ENCODE data around the gene RPS6KA2. TPM values are rescaled to one million over a fixed set of nuclear protein-coding genes. Genes with fewer than 3 reads are reported as not detected.

The RPS6KA2 gene
- polyA plus RNA-seq, 1 experiment: 70.9 TPM

GRCh38 chr6:166667796-166668610, 41.0 kb upstream of the RPS6KA2 start:
- ChIA-PET CTCF (interaction anchor here (0.6 to 1.0 kb wide), 2 partner anchors 107 to 204 kb away, joined by 3 to 4 read pairs; no protein-coding TSS in a partner anchor), POLR2A (no interaction called here)
- DNase-seq (ENCODE audit: low read depth, low spot score): no peak
- TF ChIP-seq CTCF (IDR thresholded peaks at IDR 0.05; ENCODE audit: low read depth, low read length): no peak
- Histone ChIP-seq H3K4me3 (ENCODE audit: low read depth, low read length) (no peak overlapping the region), H3K27me3 (ENCODE audit: control insufficient read depth, insufficient read depth, low read length) (peaks cover 24% of the 10 kb centered on the region), H3K27ac (ENCODE audit: low read depth, low read length) (no peak overlapping the region), H3K9me3 (ENCODE audit: control insufficient read depth, insufficient read depth, low read length) (peaks cover 3% of the 10 kb centered on the region; the same call in 1 of the 2 replicates)

DNA sequence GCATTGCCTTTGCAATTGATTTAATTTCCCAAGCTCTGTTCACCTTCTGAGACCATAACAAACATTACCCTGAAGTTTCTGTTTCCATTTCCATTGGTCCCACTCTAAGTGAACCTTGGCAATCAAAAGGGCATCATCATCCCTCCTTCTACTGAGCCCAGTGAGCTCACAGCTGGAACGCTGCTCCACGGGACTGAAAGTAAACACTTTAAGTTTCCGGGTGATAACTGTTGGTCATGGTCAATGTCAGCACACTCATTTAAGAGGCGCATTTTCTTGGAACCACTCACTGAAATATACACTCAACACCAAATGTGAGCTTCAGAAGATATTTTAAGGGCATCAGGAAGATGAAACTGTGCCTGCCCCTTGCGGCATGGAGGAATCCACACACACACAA, 37.1 kb upstream of the RPS6KA2 start:
- Histone ChIP-seq H3K9me3 (ENCODE audit: control insufficient read depth, insufficient read depth, low read length) (no peaks in the 10 kb centered on the region), H3K4me3 (ENCODE audit: low read depth, low read length) (no peak overlapping the region), H3K27ac (ENCODE audit: low read depth, low read length) (no peak overlapping the region), H3K27me3 (ENCODE audit: control insufficient read depth, insufficient read depth, low read length) (peaks cover 17% of the 10 kb centered on the region)
- ChIA-PET CTCF (no interaction called here), POLR2A (no interaction called here)
- no peak for DNase-seq (ENCODE audit: low read depth, low spot score)
- TF ChIP-seq CTCF (IDR thresholded peaks at IDR 0.05; ENCODE audit: low read depth, low read length): no peak

DNA sequence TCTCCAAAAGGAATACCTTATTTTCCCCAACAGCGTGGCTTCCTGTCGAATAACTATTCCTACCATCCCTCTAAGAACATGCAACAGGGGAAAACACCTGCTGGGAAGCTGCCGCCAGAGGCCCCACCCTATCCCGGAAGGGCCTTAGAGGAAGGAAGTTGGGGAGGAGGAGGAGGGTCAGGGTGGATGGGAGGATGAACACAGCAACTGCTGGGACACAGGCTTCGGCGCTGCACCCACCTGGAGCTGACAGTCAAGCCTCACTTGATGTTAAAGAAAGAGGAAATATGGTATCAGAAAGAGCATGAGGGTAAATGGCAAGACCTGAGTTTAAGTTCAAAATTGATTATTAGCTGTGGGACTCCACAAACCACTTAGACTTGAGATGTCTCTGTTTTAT, 36.5 kb upstream of the RPS6KA2 start:
- Histone ChIP-seq H3K4me3 (ENCODE audit: low read depth, low read length) (no peak overlapping the region), H3K27ac (ENCODE audit: low read depth, low read length) (no peak overlapping the region), H3K9me3 (ENCODE audit: control insufficient read depth, insufficient read depth, low read length) (no peaks in the 10 kb centered on the region), H3K27me3 (ENCODE audit: control insufficient read depth, insufficient read depth, low read length) (peaks cover 17% of the 10 kb centered on the region)
- POLR2A ChIA-PET: no interaction called here
- CTCF ChIA-PET: no interaction called here
- no peak for TF ChIP-seq CTCF (IDR thresholded peaks at IDR 0.05; ENCODE audit: low read depth, low read length)
- DNase-seq (ENCODE audit: low read depth, low spot score): no peak

DNA sequence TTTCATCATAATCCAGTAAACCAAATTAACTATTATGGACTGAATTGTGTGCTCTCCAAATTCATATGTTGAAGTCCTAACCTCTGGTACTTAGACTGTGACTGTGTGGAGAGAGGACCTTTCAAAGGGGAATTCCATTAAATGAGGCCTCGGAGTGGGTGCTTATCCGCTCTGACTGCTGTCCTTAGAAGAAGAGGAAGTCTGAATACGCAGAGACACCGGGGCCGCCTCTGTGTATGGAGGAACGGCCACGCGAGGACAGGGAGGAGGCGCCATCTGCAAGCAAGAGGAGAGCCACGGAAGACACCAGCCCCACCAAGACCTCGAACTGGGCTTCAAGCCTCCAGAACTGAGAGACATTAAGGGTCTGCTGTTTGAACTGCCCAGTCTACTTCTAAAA, 35.6 kb upstream of the RPS6KA2 start:
- Histone ChIP-seq H3K27ac (ENCODE audit: low read depth, low read length) (no peak overlapping the region), H3K9me3 (ENCODE audit: control insufficient read depth, insufficient read depth, low read length) (no peaks in the 10 kb centered on the region; the same call in 1 of the 2 replicates), H3K4me3 (ENCODE audit: low read depth, low read length) (no peak overlapping the region), H3K27me3 (ENCODE audit: control insufficient read depth, insufficient read depth, low read length) (peaks cover 21% of the 10 kb centered on the region)
- TF ChIP-seq CTCF (IDR thresholded peaks at IDR 0.05; ENCODE audit: low read depth, low read length): no peak
- POLR2A ChIA-PET: no interaction called here
- CTCF ChIA-PET: no interaction called here
- DNase-seq (ENCODE audit: low read depth, low spot score): no peak

DNA sequence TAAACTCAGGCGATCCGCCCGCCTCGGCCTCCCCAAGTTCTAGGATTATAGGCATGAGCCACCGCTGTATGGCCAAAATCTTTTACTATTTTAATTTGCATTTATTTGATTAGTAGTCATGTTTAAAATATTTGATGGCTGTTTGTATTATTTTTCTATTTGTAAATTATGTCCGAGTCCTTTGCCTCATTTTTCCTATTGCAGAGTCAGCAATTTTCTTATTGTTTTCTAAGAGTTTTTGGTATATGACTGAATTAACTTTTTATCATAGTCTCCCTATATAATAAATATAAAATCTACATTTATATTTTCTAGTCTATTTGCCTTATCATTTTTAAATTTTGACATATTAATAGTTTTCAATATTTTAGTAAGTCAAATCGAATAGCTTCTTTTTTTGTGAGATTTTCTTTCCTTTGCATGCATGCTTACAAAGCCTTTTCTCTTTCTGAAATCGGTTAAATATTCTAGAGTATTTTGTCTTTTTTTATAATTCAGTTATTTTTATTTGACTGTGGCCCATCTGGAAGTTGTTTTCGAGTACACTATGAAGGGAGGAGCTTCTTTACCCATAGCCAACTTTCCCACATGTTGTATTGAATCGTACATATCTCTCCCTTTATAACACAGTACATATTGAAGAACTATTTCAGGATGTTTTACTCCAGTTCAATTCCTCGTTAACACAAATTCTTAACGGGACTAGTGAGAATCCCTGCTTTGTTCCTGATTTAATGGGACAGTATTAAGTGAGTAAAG, 34.5 kb upstream of the RPS6KA2 start:
- no peak overlapping the region for H3K4me3 ChIP-seq (ENCODE audit: low read depth, low read length)
- H3K27ac ChIP-seq (ENCODE audit: low read depth, low read length): no peak overlapping the region
- POLR2A ChIA-PET: no interaction called here
- no peaks in the 10 kb centered on the region; the same call in 1 of the 2 replicates for H3K9me3 ChIP-seq (ENCODE audit: control insufficient read depth, insufficient read depth, low read length)
- TF ChIP-seq CTCF (IDR thresholded peaks at IDR 0.05; ENCODE audit: low read depth, low read length): no peak
- CTCF ChIA-PET: no interaction called here
- DNase-seq (ENCODE audit: low read depth, low spot score): no peak
- peaks cover 23% of the 10 kb centered on the region for H3K27me3 ChIP-seq (ENCODE audit: control insufficient read depth, insufficient read depth, low read length)

Measured in AG04450 (cell line).